ENCODE data around the gene PRKCH. TPM values are rescaled to one million over a fixed set of nuclear protein-coding genes. Genes with fewer than 3 reads are reported as not detected.

The PRKCH gene
- polyA plus RNA-seq, 1 donor = 12.7 TPM

GRCh38 chr14:61494018-61494417, 172.6 kb downstream of the PRKCH start:
- DNase-seq = no peak

- DNase-seq = no peak
These were observed 174.4 kb downstream of the PRKCH start for GRCh38 chr14:61495809-61496208.

- no peak for DNase-seq
These were observed 176.9 kb downstream of the PRKCH start for GRCh38 chr14:61498303-61498702.

GRCh38 chr14:61498811-61499210, 177.4 kb downstream of the PRKCH start:
- DNase-seq = no peak

GRCh38 chr14:61499991-61500390, 178.6 kb downstream of the PRKCH start:
- no peak for DNase-seq

GRCh38 chr14:61501714-61502458, 180.5 kb downstream of the PRKCH start:
- no peak for DNase-seq

GRCh38 chr14:61502459-61503093, 181.2 kb downstream of the PRKCH start:
- DNase-seq = no peak

GRCh38 chr14:61503167-61503801, 181.9 kb downstream of the PRKCH start:
- DNase-seq = peak; percentile 76

- DNase-seq = no peak
These were observed 183.5 kb downstream of the PRKCH start for GRCh38 chr14:61504901-61505300.

GRCh38 chr14:61505815-61506809, 184.7 kb downstream of the PRKCH start:
- DNase-seq = peak; percentile 88

- no peak for DNase-seq
These were observed 187.1 kb downstream of the PRKCH start for GRCh38 chr14:61508526-61508925.

- DNase-seq = no peak
These were observed 189.6 kb downstream of the PRKCH start for GRCh38 chr14:61510736-61511557.

GRCh38 chr14:61511558-61511948, 190.2 kb downstream of the PRKCH start:
- DNase-seq = no peak

- DNase-seq = peak; percentile 48
These were observed 190.9 kb downstream of the PRKCH start for GRCh38 chr14:61512026-61512834.

- DNase-seq = no peak
These were observed 192.8 kb downstream of the PRKCH start for GRCh38 chr14:61513986-61514830.

- no peak for DNase-seq
These were observed 193.5 kb downstream of the PRKCH start for GRCh38 chr14:61514927-61515326.

- DNase-seq = no peak
These were observed 194.2 kb downstream of the PRKCH start for GRCh38 chr14:61515436-61516117.

- DNase-seq = no peak
These were observed 194.9 kb downstream of the PRKCH start for GRCh38 chr14:61516118-61516743.

All from hindlimb muscle (tissue), 1 donor.